ENCODE results near the gene LAMC3.

LAMC3 gene

DNA sequence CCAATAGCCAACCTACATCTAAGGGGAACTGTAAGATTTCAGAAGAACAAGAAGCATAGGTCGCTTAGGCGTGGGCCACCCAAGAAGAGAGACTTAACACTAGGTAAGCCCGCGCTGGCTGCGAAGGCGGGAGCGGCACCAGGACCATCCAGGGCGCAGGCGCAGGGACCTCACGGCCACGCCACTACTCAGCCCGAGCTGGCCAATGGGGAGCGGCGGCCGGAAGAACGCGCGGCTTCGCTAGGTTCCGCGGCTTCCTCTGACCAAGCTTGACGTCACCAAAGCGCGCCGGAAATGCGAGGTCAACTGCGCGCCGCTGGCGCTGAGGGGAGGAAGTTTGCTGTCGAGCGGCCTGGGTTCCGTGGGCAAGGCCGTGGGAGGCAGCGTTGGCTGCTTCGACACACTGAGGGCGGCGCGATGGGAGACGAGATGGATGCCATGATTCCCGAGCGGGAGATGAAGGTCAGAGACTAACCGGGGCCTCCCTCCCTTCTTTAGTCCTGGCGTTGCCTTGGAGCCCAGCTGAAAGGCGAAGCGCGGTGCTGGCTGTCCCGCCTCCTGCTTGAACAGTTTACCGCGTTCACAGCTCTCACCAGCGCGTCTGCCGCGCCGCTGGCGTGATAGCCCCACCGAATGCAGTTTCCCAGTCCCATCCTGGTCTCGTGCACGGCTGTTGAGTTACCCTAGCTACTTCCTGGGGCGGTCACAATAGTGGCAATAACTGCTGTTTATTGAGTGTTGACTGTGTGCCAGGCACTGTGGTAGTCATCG, 116.5 kb downstream of the LAMC3 start, which contains the start of gene NUP214:
Gene NUP214, plus strand, starts transcription at position 299 of the 771 bp plus-strand sequence. Its CDS starts 119 bp downstream, at position 418.
- DNase-seq = peak; percentile 100

DNA sequence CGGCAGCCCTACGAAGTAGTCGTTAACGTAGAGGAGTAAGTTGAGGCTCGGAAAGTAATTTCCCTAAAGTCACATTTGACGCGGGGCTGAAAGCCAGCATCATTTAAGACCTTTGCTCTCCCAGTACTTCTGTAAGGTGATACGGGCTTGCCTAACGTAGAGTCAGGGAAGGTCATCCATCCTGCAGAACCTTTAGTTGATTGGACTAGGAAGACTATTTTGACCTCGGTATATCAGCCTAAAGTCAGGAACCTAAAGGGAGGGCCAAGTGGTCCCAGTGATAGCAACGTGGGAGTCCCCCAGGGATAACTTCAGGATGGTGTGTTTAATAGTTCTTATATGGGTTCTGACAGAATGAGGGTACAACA, 117.1 kb downstream of the LAMC3 start:
- no peak for DNase-seq

DNA sequence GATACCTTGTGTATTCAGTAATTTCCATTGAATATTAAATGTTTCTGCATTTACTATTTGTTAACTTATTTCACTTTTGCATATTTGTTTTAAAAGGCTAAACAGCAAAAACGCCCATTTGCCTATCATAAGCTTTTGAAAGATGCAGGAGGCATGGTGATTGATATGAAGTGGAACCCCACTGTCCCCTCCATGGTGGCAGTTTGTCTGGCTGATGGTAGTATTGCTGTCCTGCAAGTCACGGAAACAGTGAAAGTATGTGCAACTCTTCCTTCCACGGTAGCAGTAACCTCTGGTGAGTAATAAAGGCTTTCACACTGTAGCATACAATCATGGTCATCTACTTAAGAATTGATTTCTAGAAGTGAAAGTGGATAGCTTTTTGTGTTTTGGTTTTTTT, 120.2 kb downstream of the LAMC3 start:
- no peak for DNase-seq

DNA sequence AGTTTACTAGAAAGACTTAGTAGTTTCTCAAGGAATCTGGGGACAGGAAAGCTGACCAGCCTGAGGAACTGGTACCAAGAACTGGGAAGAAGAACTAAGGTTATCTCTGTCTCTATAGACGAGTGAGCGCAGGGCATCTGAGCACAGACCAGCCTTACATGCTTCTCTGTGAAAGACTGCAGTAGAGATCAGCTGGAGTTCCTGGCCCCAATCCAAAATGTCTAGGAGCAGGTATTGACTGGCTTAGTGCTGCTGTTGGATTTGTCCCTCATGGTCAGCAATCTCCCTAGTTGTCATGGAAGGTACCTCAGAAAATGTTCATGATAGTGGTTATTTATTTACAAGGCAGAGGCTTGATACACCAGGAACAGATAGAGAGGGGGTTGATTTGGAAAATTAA, 129.7 kb downstream of the LAMC3 start:
- DNase-seq = no peak

DNA sequence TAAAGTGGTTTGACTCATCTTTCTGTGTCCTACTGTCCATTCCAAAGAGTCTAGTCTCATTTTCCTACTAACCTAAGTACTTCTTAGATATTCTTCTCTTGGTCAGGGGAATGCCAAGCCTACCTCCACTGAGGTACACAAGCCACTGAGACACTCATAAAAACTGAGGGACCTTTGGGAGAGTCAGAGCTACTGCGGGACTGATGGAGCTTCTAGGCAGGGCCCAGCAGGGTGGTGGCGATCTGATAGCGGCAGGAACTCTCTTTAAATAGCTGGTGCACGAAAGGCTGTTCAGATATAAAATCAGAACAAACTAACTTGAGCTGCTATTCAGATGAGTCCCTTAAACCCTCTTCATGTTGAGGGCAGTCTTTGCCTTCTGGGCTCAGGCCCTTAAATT, 131.1 kb downstream of the LAMC3 start:
- DNase-seq = no peak

DNA sequence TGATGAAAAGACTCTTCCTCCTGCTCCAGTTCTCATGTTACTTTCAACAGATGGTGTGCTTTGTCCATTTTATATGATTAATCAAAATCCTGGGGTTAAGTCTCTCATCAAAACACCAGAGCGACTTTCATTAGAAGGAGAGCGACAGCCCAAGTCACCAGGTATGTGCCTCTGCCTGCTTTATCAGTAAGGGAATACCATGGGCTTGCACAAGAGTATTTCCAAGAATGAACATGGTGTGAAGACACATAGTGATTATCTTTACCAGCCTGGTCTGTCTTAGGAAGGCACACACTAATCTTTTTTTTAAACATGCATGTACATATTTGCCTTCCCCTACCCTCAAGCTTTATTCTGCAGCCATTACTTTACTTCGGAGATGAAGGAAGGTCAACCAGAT, 131.6 kb downstream of the LAMC3 start:
- DNase-seq = no peak

DNA sequence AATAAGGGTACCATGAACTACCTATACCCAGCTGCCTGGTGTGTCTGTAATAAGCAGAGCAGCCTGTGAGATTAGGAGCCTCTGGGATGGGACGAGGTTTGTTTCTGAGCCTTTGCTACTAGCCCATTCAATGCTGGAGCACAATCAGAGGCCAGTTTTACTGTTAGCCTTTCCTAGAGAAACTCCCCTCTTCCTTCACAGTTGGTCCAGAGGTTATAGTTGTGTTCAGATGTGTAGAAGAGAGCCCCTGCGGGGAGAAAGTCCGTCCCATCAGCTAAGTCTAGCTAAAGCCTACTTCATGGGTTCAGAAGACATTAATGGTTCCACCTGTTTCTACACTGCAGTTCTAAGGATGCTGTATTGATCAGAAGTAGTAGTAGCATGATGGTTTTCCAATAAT, 133.2 kb downstream of the LAMC3 start:
- DNase-seq = no peak
